Effector memory CD8-positive, alpha-beta T cell (primary cell): ENCODE results near the gene PTPN9.

ENCODE experiments used
- ATAC-seq: fragments of 150-1000 bp; cut with Tn5 transposase; replicated peaks from 2 replicates; pipeline ENCODE4 v1.10.0; 2021; ENCODE audit warnings: mild to moderate bottlenecking, moderate library complexity
- DNase-seq, 3 experiments: peaks; one replicate each; pipeline ENCODE4 v3.0.0; 2021
- H3K27ac Mint-ChIP-seq, 2 donors: one replicate each; pipeline ENCODE4 v1.8.0; 2022; ENCODE audit warnings: mild to moderate bottlenecking in 2 of 2, mixed read lengths in 2 of 2, moderate library complexity in 2 of 2
- H3K27me3 Mint-ChIP-seq, 2 donors: one replicate each; pipeline ENCODE4 v1.8.0; 2022; ENCODE audit warnings: mixed read lengths in 2 of 2
- H3K36me3 Mint-ChIP-seq: one replicate; pipeline ENCODE4 v1.8.0; 2022; ENCODE audit warnings: mild to moderate bottlenecking, moderate library complexity, mixed read lengths; ENCODE audit not compliant: insufficient read depth
- H3K4me1 Mint-ChIP-seq, 2 donors: one replicate each; pipeline ENCODE4 v1.8.0; 2022; ENCODE audit warnings: low read depth in 2 of 2, mixed read lengths in 2 of 2
- H3K4me3 Mint-ChIP-seq, 2 donors: one replicate each; pipeline ENCODE4 v1.8.0; 2022; ENCODE audit warnings: mild to moderate bottlenecking in 2 of 2, mixed read lengths in 2 of 2, moderate library complexity in 2 of 2
- H3K9me3 Mint-ChIP-seq, 2 donors: one replicate each; pipeline ENCODE4 v1.8.0; 2022; ENCODE audit warnings: mixed read lengths in 2 of 2
- total RNA-seq, 9 experiments: gene quantifications; one replicate each; lab custom pipeline; 2026; lab: John Stamatoyannopoulos, UW

PTPN9 gene
- 29.6 to 41.5 (median 39.2) reads per million in 9 experiments for total RNA-seq

- peak; percentile 78 for ATAC-seq
- Mint-ChIP-seq H3K27ac (peak within 1 kb of the TSS; percentile 94 to 97), H3K27me3 (no peaks in the 10 kb centered on the region), H3K36me3 (peaks cover 6% of the 10 kb centered on the region), H3K9me3 (no peaks in the 10 kb centered on the region), H3K4me1 (peaks cover 17 to 22% of the 10 kb centered on the region in 2 donors), H3K4me3 (peak within 1 kb of the TSS; percentile 95 to 97)
- DNase-seq = peak; percentile 31 to 44 (median 43)
These were observed at the start of gene PTPN9 for GRCh38 chr15:75578948-75579920. TSS of gene PTPN9 (minus strand) at chr15:75579315. CDS start at chr15:75578776, 539 bp downstream.

GRCh38 chr15:75625542-75626347, 46.6 kb upstream of the PTPN9 start, which contains the start of gene SNUPN:
TSS of gene SNUPN (minus strand) at chr15:75625725. CDS start at chr15:75621051, 4,674 bp downstream.
- Mint-ChIP-seq H3K27me3 (no peaks in the 10 kb centered on the region), H3K4me1 (peaks cover 17% of the 10 kb centered on the region in 2 donors), H3K36me3 (peaks cover 22% of the 10 kb centered on the region), H3K27ac (peak within 1 kb of the TSS; percentile 94 to 98), H3K9me3 (no peaks in the 10 kb centered on the region), H3K4me3 (peak within 1 kb of the TSS; percentile 84 to 98)
- DNase-seq (peak; percentile 84 to 86 (median 85)), ATAC-seq (peak; percentile 93)

- DNase-seq = no peak
- ATAC-seq = no peak
- Mint-ChIP-seq H3K4me3 (no peak overlapping the region), H3K4me1 (peaks cover 24 to 25% of the 10 kb centered on the region in 2 donors), H3K27ac (no peak overlapping the region), H3K36me3 (peaks cover 43% of the 10 kb centered on the region), H3K9me3 (no peaks in the 10 kb centered on the region), H3K27me3 (no peaks in the 10 kb centered on the region)
These were observed 43.4 kb upstream of the PTPN9 start for GRCh38 chr15:75622505-75622904.

- Mint-ChIP-seq H3K27me3 (no peaks in the 10 kb centered on the region), H3K4me1 (peaks cover 18 to 20% of the 10 kb centered on the region in 2 donors), H3K9me3 (no peaks in the 10 kb centered on the region), H3K36me3 (peaks cover 51% of the 10 kb centered on the region), H3K4me3 (peak overlapping the region; percentile 3 to 32), H3K27ac (peak overlapping the region; percentile 75 to 91)
- no peak for DNase-seq
- no peak for ATAC-seq
These were observed 41.8 kb upstream of the PTPN9 start for GRCh38 chr15:75620841-75621391.

DNA sequence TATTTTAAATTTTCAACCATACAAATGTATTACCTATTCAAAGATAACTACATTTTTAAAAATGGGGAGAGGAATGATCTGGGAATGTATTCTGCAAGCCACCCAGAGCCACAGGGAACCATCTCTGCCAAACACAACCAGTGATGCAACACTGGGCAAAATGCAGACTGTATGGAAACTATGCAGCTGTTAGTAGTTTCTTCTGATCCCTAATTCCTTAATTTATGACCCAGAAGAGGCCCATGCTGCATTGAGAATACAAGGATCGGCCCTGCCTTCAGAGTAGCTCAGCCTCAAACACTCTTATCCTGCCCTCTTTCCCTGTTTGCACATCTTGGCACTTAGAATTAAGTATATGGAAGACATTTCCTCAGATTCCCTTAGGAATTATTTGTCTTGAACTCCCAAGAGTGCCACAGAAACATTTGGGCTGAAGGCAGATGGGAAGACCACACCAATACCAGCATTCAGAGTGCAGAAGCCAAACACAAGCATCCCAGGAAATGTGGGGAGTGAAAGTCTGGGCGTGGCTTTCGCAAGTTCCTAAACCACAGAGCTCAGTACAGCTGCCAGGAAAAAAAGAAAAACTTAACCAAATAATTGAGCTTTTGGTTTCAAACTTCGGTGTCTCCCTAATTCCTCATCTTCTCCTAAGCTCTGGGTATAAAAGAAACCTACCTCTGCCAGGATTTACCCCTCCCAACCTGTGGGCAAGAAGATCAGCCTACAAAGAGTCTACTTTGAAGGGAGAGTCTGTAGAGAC, 41.1 kb upstream of the PTPN9 start:
- Mint-ChIP-seq H3K9me3 (no peaks in the 10 kb centered on the region), H3K27ac (peak overlapping the region; percentile 75 to 91), H3K4me3 (peak overlapping the region in 1 of 2 donors; percentile 32), H3K4me1 (peaks cover 16 to 18% of the 10 kb centered on the region in 2 donors), H3K36me3 (peaks cover 51% of the 10 kb centered on the region), H3K27me3 (no peaks in the 10 kb centered on the region)
- DNase-seq (no peak), ATAC-seq (no peak)

DNA sequence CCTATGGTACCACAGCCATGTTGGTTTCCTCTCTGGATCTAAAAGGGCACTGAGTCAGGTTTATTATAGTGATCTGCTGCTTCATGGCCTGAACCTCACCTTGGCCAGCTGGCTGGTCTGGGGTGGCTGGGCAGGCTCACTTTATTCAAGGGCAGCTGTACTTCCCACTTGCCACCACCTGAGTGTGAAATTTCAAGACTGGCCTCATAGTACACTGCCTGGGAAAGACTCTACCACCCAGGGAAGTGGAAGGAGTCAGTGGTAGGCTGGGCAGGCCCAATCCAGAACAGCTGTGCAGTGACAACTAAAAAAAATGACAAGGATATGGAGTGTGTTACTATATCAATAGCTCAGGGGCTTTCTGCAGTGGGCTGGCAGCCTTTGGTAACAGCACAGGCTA, 37.7 kb upstream of the PTPN9 start:
- H3K36me3 Mint-ChIP-seq = peaks cover 62% of the 10 kb centered on the region

DNA sequence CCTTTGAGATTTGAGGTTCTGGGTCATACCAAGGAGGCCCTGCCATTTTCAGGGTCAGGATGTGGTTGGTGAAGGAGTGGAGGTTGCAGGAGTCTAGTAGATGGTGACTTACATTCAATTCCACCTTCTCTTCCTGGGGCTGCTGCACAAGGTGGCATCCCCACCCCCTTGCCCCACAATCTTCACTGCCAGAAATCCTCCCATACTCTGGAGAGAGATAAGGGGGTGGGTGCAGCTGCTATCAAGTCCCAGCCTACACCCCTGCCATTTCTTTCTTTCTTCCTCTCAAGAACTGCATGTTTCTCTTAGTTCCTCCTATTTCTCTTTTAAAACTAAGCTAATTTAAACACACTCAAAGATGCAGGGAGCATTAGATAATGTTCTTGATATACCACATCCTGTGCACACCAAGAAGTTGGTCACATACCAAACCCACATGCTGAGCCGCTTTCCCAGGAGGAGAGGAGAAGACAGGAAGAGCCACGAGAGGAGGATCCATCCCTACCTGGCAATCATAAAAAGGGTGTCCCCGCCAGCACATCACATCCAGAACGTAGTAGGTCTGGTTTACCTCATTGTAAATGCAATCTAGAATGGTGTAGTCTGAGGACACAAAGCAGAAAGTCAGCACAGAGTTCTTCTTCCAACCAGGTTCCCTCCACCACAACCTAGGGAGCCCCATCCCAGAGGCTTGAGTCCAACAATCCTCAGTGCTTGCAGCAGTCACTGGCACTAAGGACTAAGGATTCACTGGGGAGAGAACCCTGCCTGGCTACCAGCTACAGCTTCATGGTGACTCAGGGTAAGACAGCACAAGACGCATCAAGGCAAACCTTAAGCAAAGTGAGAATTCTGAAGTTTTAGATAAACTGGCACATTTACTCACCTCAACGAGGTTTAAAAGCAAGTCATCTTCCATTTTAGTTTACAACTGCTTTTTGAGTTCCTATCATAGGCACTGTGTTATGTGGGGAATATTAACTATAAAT, 27.9 kb upstream of the PTPN9 start:
- Mint-ChIP-seq H3K27me3 (no peaks in the 10 kb centered on the region), H3K27ac (peak overlapping the region; percentile 75 to 86), H3K4me1 (peaks cover 36 to 41% of the 10 kb centered on the region in 2 donors), H3K36me3 (peaks cover 57% of the 10 kb centered on the region), H3K9me3 (no peaks in the 10 kb centered on the region), H3K4me3 (peak overlapping the region; percentile 66 to 67)
- ATAC-seq (peak; percentile 82), DNase-seq (peak in 2 of 3 experiments; percentile 6 to 22)

More for the DNA sequence above, 37.7 kb upstream of the PTPN9 start:
- peaks cover 16 to 20% of the 10 kb centered on the region in 2 donors for H3K4me1 Mint-ChIP-seq
- H3K27me3 Mint-ChIP-seq = no peaks in the 10 kb centered on the region
- DNase-seq (no peak), ATAC-seq (no peak)
- no peak overlapping the region for H3K4me3 Mint-ChIP-seq
- H3K9me3 Mint-ChIP-seq = no peaks in the 10 kb centered on the region
- peak overlapping the region in 1 of 2 donors; percentile 24 for H3K27ac Mint-ChIP-seq

DNA sequence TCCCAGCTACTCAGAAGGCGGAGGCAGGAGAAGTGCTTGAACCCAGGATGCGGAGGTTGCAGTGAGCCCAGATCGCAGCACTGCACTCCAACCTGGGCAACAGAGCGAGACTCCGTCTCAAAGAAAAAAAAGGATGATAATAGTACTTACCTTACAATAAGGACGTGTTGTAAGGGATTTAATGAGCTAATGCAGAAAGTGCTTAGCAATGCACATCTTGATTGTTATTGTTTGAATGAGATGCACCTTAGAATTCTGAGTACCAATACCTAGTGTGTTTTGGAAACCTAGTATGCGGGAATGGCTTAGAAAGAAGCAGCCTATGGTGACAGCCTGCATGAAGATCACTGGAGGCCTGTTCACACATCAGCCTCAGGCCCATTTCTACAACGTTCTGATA, 26.9 kb upstream of the PTPN9 start:
- no peaks in the 10 kb centered on the region for H3K27me3 Mint-ChIP-seq
- no peak for DNase-seq
- peaks cover 62% of the 10 kb centered on the region for H3K36me3 Mint-ChIP-seq
- H3K27ac Mint-ChIP-seq = peak overlapping the region; percentile 75 to 86
- H3K9me3 Mint-ChIP-seq = no peaks in the 10 kb centered on the region
- H3K4me1 Mint-ChIP-seq = peaks cover 36 to 41% of the 10 kb centered on the region in 2 donors
- ATAC-seq = no peak
- H3K4me3 Mint-ChIP-seq = peak overlapping the region; percentile 66 to 67

GRCh38 chr15:75599401-75599800, 20.3 kb upstream of the PTPN9 start:
- Mint-ChIP-seq H3K4me1 (peaks cover 18 to 20% of the 10 kb centered on the region in 2 donors), H3K36me3 (peaks cover 31% of the 10 kb centered on the region), H3K4me3 (no peak overlapping the region), H3K9me3 (no peaks in the 10 kb centered on the region), H3K27ac (peak overlapping the region in 1 of 2 donors; percentile 17), H3K27me3 (no peaks in the 10 kb centered on the region)
- no peak for ATAC-seq
- DNase-seq = no peak

DNA sequence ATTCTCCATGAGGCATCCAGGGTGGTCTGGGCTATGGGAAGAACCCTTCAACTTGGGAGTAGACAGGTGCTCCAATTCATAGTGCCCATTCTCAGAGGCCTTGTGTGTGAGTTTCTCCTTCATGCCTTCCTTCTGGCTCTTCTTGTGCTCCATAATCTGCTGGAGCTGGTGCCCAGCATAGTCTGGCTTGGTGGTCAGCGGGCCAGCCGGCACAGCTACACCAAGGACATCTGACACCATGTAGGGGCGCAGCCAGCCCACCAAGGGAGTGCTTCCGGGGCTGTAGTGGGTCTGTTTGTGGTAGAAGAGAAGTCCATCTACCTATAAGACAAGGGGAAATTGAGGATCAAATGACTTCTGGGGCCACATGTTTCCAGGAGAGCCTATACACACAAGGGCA, 19.2 kb upstream of the PTPN9 start:
- Mint-ChIP-seq H3K36me3 (peaks cover 30% of the 10 kb centered on the region), H3K27me3 (no peaks in the 10 kb centered on the region), H3K27ac (peak overlapping the region; percentile 17 to 61), H3K4me1 (peaks cover 18 to 20% of the 10 kb centered on the region in 2 donors), H3K9me3 (no peaks in the 10 kb centered on the region), H3K4me3 (peak overlapping the region in 1 of 2 donors; percentile 27)
- ATAC-seq = no peak
- DNase-seq = no peak

- peaks cover 31% of the 10 kb centered on the region for H3K36me3 Mint-ChIP-seq
- ATAC-seq (peak; percentile 70), DNase-seq (peak; percentile 25 to 44 (median 31))
- H3K27ac Mint-ChIP-seq = peak overlapping the region; percentile 75 to 76
- no peaks in the 10 kb centered on the region for H3K27me3 Mint-ChIP-seq
- peaks cover 18 to 20% of the 10 kb centered on the region in 2 donors for H3K4me1 Mint-ChIP-seq
- no peaks in the 10 kb centered on the region for H3K9me3 Mint-ChIP-seq
- H3K4me3 Mint-ChIP-seq = peak overlapping the region in 1 of 2 donors; percentile 39
These were observed 18.7 kb upstream of the PTPN9 start for GRCh38 chr15:75597667-75598341.
